Transverse colon (tissue), 4 donors: ENCODE results near the gene INTS14. TPM values are rescaled to one million over a fixed set of nuclear protein-coding genes. Genes with fewer than 3 reads are reported as not detected.
"Not testable (repeated sequence)": the region's sequence is repeated elsewhere in the genome, so short reads cannot be mapped to it uniquely, and the experiment has no call there.

Experiments
- DNase-seq: peaks from one replicate; pipeline ENCODE4 v3.0.0-alpha.2; 2019
- H3K27ac ChIP-seq, 4 donors: fragments of 200-600 bp; sonication (generic); 2 replicates each; pipeline ENCODE4 v1.5.1; 2016 to 2018; ENCODE audit warnings: inconsistent platforms in 4 of 4
- H3K27me3 ChIP-seq: fragments of 200-600 bp; sonication (generic); 2 replicates; pipeline ENCODE4 v1.5.1; 2017; ENCODE audit warnings: inconsistent platforms
- H3K36me3 ChIP-seq, 4 donors: fragments of 200-600 bp; sonication (generic); 2 replicates each; pipeline ENCODE4 v1.5.1; 2017 to 2019; ENCODE audit warnings: inconsistent platforms in 4 of 4
- H3K4me1 ChIP-seq, 4 donors: fragments of 200-600 bp; sonication (generic); 2 replicates each; pipeline ENCODE4 v1.5.1; 2017 to 2020; ENCODE audit warnings: inconsistent platforms in 4 of 4
- H3K4me3 ChIP-seq, 4 donors: fragments of 200-600 bp; sonication (generic); 1 replicate in 1 of 4; 2 replicates in 3 of 4; pipeline versions ENCODE4 v1.5.1 to v1.6.1; 2017 to 2019; ENCODE audit warnings: inconsistent platforms in 4 of 4
- H3K9me3 ChIP-seq, 2 donors: fragments of 200-600 bp; sonication (generic); 2 replicates each; pipeline ENCODE4 v1.5.1; 2017 to 2019; ENCODE audit warnings: inconsistent platforms in 2 of 2
- CTCF ChIP-seq, 5 experiments: fragments of 200-600 bp in 3 of 5; fragments of 450-650 bp in 2 of 5; sonication (generic) in 3 of 5; IDR thresholded peaks; 1 replicate in 2 of 5; 2 replicates in 3 of 5; pipeline ENCODE4 v1.5.1; 2016 to 2017; ENCODE audit warnings: antibody characterized with exemption in 5 of 5, inconsistent platforms in 3 of 5, mild to moderate bottlenecking in 2 of 5, moderate library complexity in 1 of 5
- EP300 ChIP-seq: sonication (generic); formaldehyde crosslinking; IDR thresholded peaks from one replicate; pipeline ENCODE4 v1.6.1; 2017; ENCODE audit warnings: antibody characterized with exemption, low read depth
- POLR2A ChIP-seq: fragments of 450-650 bp; IDR thresholded peaks from one replicate; pipeline ENCODE4 v1.6.1; 2016; ENCODE audit warnings: antibody characterized with exemption, mild to moderate bottlenecking, moderate library complexity
- POLR2AphosphoS5 ChIP-seq, 3 donors: sonication (generic); formaldehyde crosslinking; IDR thresholded peaks; one replicate each; pipeline ENCODE4 v1.6.1; 2016; ENCODE audit warnings: antibody characterized with exemption in 3 of 3
- WGBS, 2 donors: methylation state at CpG; one replicate each; pipeline ENCODE4 v1.1.5; 2018; ENCODE audit warnings: low coverage in 1 of 2; 5-methylcytosine and 5-hydroxymethylcytosine counted together
- in situ Hi-C, 4 donors: fragments of 200-750 bp; cut with MboI; loops; one replicate each; pipeline versions ENCODE4 v1.15.0 to v1.15.1; 2017; ENCODE audit warnings: low sequenced_read_pairs in 3 of 4, low pct_ligation_motif_present in 1 of 4, low pct_unique_long_range_greater_than_20kb in 1 of 4
- intact Hi-C: fragments of 100-400 bp; cut with DNase I; formaldehyde crosslinking; loops from one replicate; pipeline ENCODE4 v1.15.1; 2023; ENCODE audit warnings: low total_unique reads
- total RNA-seq, 4 donors: library from RNA; depleted of rRNA; stranded (reverse); fragments of >200 nt; gene quantifications; one replicate each; pipeline ENCODE4 v1.1.0, GENCODE V29; 2016

The INTS14 gene
- total RNA-seq, 4 donors from 2014 or later = 12.3 to 272 (median 37.2) TPM

GRCh38 chr15:65558997-65559760, 51.8 kb downstream of the INTS14 start:
- 93 to 98% methylated on average over 5 to 6 of the region's 6 CpGs for WGBS, 2 donors
- no peak for TF ChIP-seq POLR2AphosphoS5 (IDR thresholded peaks at IDR 0.05)
- TF ChIP-seq EP300 = no peak
- no peak for TF ChIP-seq POLR2A
- TF ChIP-seq CTCF (IDR thresholded peaks at IDR 0.05) = no peak
- intact Hi-C loops (no loop called here), in situ Hi-C loops (no loop called here)
- H3K36me3 ChIP-seq = no peaks in the 10 kb centered on the region
- H3K4me1 ChIP-seq = no peaks in the 10 kb centered on the region
- H3K27me3 ChIP-seq = no peaks in the 10 kb centered on the region
- H3K4me3 ChIP-seq = no peak overlapping the region
- no peak overlapping the region for H3K27ac ChIP-seq
- DNase-seq = no peak
- H3K9me3 ChIP-seq = no peaks in the 10 kb centered on the region

GRCh38 chr15:65558336-65558735, 52.6 kb downstream of the INTS14 start:
- Histone ChIP-seq H3K36me3 (no peaks in the 10 kb centered on the region), H3K27me3 (no peaks in the 10 kb centered on the region), H3K4me3 (no peak overlapping the region), H3K4me1 (no peaks in the 10 kb centered on the region), H3K9me3 (no peaks in the 10 kb centered on the region), H3K27ac (no peak overlapping the region)
- TF ChIP-seq EP300 = no peak
- no peak for TF ChIP-seq POLR2A
- TF ChIP-seq POLR2AphosphoS5 (IDR thresholded peaks at IDR 0.05) = no peak
- TF ChIP-seq CTCF (IDR thresholded peaks at IDR 0.05) = no peak
- no peak for DNase-seq
- 94 to 97% methylated on average over 4 to 5 of the region's 5 CpGs for WGBS, 2 donors
- intact Hi-C loops (no loop called here), in situ Hi-C loops (no loop called here)

- Histone ChIP-seq H3K27me3 (no peaks in the 10 kb centered on the region), H3K9me3 (no peaks in the 10 kb centered on the region), H3K4me1 (no peaks in the 10 kb centered on the region), H3K27ac (no peak overlapping the region), H3K36me3 (no peaks in the 10 kb centered on the region), H3K4me3 (no peak overlapping the region)
- in situ Hi-C loops (no loop called here), intact Hi-C loops (no loop called here)
- no peak for TF ChIP-seq POLR2AphosphoS5 (IDR thresholded peaks at IDR 0.05)
- no peak for TF ChIP-seq CTCF (IDR thresholded peaks at IDR 0.05)
- no peak for DNase-seq
- 95 to 100% methylated on average over 2 to 7 of the region's 7 CpGs for WGBS, 2 donors
Measured at GRCh38 chr15:65556622-65557021, 54.3 kb downstream of the INTS14 start.

- no peaks in the 10 kb centered on the region for H3K9me3 ChIP-seq
- DNase-seq = no peak
- no peak for TF ChIP-seq CTCF (IDR thresholded peaks at IDR 0.05)
- no peak for TF ChIP-seq POLR2A
- no peak for TF ChIP-seq EP300
- TF ChIP-seq POLR2AphosphoS5 (IDR thresholded peaks at IDR 0.05) = no peak
- in situ Hi-C loops = no loop called here
- H3K4me1 ChIP-seq = no peaks in the 10 kb centered on the region
- WGBS, 2 donors = 92 to 93% methylated on average over 3 of the region's 3 CpGs
- no peaks in the 10 kb centered on the region for H3K36me3 ChIP-seq
- no peak overlapping the region for H3K4me3 ChIP-seq
- no peak overlapping the region for H3K27ac ChIP-seq
- no peaks in the 10 kb centered on the region for H3K27me3 ChIP-seq
- intact Hi-C loops = no loop called here
Measured at GRCh38 chr15:65553691-65554090, 57.2 kb downstream of the INTS14 start.

- H3K4me1 ChIP-seq, H3K27me3 ChIP-seq, intact Hi-C loops, H3K4me3 ChIP-seq, DNase-seq, H3K27ac ChIP-seq, in situ Hi-C loops, H3K36me3 ChIP-seq, H3K9me3 ChIP-seq: not testable (repeated sequence)
- WGBS, 2 donors = 92 to 96% methylated on average over 4 of the region's 6 CpGs
Measured at GRCh38 chr15:65552851-65553250, 58.1 kb downstream of the INTS14 start.
